ENCODE results near the gene COL4A1.

Gene COL4A1

GRCh38 chr13:110129076-110129475 lies 177.9 kb downstream of the COL4A1 start:
- H3K9ac ChIP-seq (ENCODE audit: low read length) = no peak overlapping the region
- H3K36me3 ChIP-seq (ENCODE audit: control insufficient read depth, insufficient read depth, low read length) = no peaks in the 10 kb centered on the region
- no peak overlapping the region for H3K4ac ChIP-seq (ENCODE audit: low read depth, low read length)
- no peak for DNase-seq
- no peak overlapping the region for H2BK120ac ChIP-seq (ENCODE audit: low read depth, low read length)
- no peak overlapping the region for H4K5ac ChIP-seq (ENCODE audit: low read length)
- no peaks in the 10 kb centered on the region for H3K79me1 ChIP-seq (ENCODE audit: low read length)
- no peak overlapping the region for H2AK5ac ChIP-seq (ENCODE audit: low read length)
- no peak overlapping the region for H4K8ac ChIP-seq (ENCODE audit: low read depth, low read length)
- no CpG with 5 or more reads among the region's 17 CpGs for WGBS (ENCODE audit: extremely low coverage, insufficient coverage, low lambda C conversion rate)
- no peak overlapping the region for H2BK5ac ChIP-seq (ENCODE audit: low read length)
- H3K4me1 ChIP-seq (ENCODE audit: control insufficient read depth, low read depth, low read length) = no peaks in the 10 kb centered on the region
- H3K56ac ChIP-seq (ENCODE audit: low read length) = no peak overlapping the region
- H3K79me2 ChIP-seq (ENCODE audit: control insufficient read depth, insufficient read depth, low read length) = no peaks in the 10 kb centered on the region
- no peak overlapping the region for H3K4me3 ChIP-seq (ENCODE audit: low read length)
- no peak overlapping the region for H3K27ac ChIP-seq (ENCODE audit: low read depth, low read length)
- no peaks in the 10 kb centered on the region for H3K27me3 ChIP-seq (ENCODE audit: insufficient read depth, low read length, poor library complexity)
- H3K23ac ChIP-seq (ENCODE audit: low read length) = no peak overlapping the region
- H2BK15ac ChIP-seq (replicated peaks; ENCODE audit: low read depth) = no peak overlapping the region
- no peak overlapping the region for H3K4me2 ChIP-seq (ENCODE audit: low read length)
- H3K18ac ChIP-seq (ENCODE audit: low read length) = no peak overlapping the region

GRCh38 chr13:110128546-110128945 lies 178.4 kb downstream of the COL4A1 start:
- no peak overlapping the region for H4K8ac ChIP-seq (ENCODE audit: low read depth, low read length)
- H2BK5ac ChIP-seq (ENCODE audit: low read length) = no peak overlapping the region
- H3K18ac ChIP-seq (ENCODE audit: low read length) = no peak overlapping the region
- H2BK120ac ChIP-seq (ENCODE audit: low read depth, low read length) = no peak overlapping the region
- DNase-seq = no peak
- H3K4me1 ChIP-seq (ENCODE audit: control insufficient read depth, low read depth, low read length) = no peaks in the 10 kb centered on the region
- no peaks in the 10 kb centered on the region for H3K79me1 ChIP-seq (ENCODE audit: low read length)
- no peak overlapping the region for H3K56ac ChIP-seq (ENCODE audit: low read length)
- H2BK15ac ChIP-seq (replicated peaks; ENCODE audit: low read depth) = no peak overlapping the region
- no peak overlapping the region for H3K4me2 ChIP-seq (ENCODE audit: low read length)
- no peak overlapping the region for H3K4me3 ChIP-seq (ENCODE audit: low read length)
- H3K23ac ChIP-seq (ENCODE audit: low read length) = no peak overlapping the region
- H4K5ac ChIP-seq (ENCODE audit: low read length) = no peak overlapping the region
- H3K36me3 ChIP-seq (ENCODE audit: control insufficient read depth, insufficient read depth, low read length) = no peaks in the 10 kb centered on the region
- H3K79me2 ChIP-seq (ENCODE audit: control insufficient read depth, insufficient read depth, low read length) = no peaks in the 10 kb centered on the region
- H2AK5ac ChIP-seq (ENCODE audit: low read length) = no peak overlapping the region
- H3K9ac ChIP-seq (ENCODE audit: low read length) = no peak overlapping the region
- H3K27ac ChIP-seq (ENCODE audit: low read depth, low read length) = no peak overlapping the region
- no CpG with 5 or more reads among the region's 8 CpGs for WGBS (ENCODE audit: extremely low coverage, insufficient coverage, low lambda C conversion rate)
- no peak overlapping the region for H3K4ac ChIP-seq (ENCODE audit: low read depth, low read length)
- no peaks in the 10 kb centered on the region for H3K27me3 ChIP-seq (ENCODE audit: insufficient read depth, low read length, poor library complexity)

- no peaks in the 10 kb centered on the region for H3K4me1 ChIP-seq (ENCODE audit: control insufficient read depth, low read depth, low read length)
- H3K4me2 ChIP-seq (ENCODE audit: low read length) = no peak overlapping the region
- H4K5ac ChIP-seq (ENCODE audit: low read length) = no peak overlapping the region
- H2BK5ac ChIP-seq (ENCODE audit: low read length) = no peak overlapping the region
- no peak for DNase-seq
- H2BK15ac ChIP-seq (replicated peaks; ENCODE audit: low read depth) = no peak overlapping the region
- no peak overlapping the region for H4K8ac ChIP-seq (ENCODE audit: low read depth, low read length)
- H3K4ac ChIP-seq (ENCODE audit: low read depth, low read length) = no peak overlapping the region
- no peak overlapping the region for H3K56ac ChIP-seq (ENCODE audit: low read length)
- H3K9ac ChIP-seq (ENCODE audit: low read length) = no peak overlapping the region
- WGBS (ENCODE audit: extremely low coverage, insufficient coverage, low lambda C conversion rate) = no CpG with 5 or more reads among the region's 6 CpGs
- no peaks in the 10 kb centered on the region for H3K79me2 ChIP-seq (ENCODE audit: control insufficient read depth, insufficient read depth, low read length)
- H3K18ac ChIP-seq (ENCODE audit: low read length) = no peak overlapping the region
- H3K27me3 ChIP-seq (ENCODE audit: insufficient read depth, low read length, poor library complexity) = no peaks in the 10 kb centered on the region
- no peak overlapping the region for H2AK5ac ChIP-seq (ENCODE audit: low read length)
- H3K79me1 ChIP-seq (ENCODE audit: low read length) = no peaks in the 10 kb centered on the region
- H3K36me3 ChIP-seq (ENCODE audit: control insufficient read depth, insufficient read depth, low read length) = no peaks in the 10 kb centered on the region
- H3K27ac ChIP-seq (ENCODE audit: low read depth, low read length) = no peak overlapping the region
- no peak overlapping the region for H2BK120ac ChIP-seq (ENCODE audit: low read depth, low read length)
- no peak overlapping the region for H3K23ac ChIP-seq (ENCODE audit: low read length)
- no peak overlapping the region for H3K4me3 ChIP-seq (ENCODE audit: low read length)
Observed at GRCh38 chr13:110127986-110128511, 178.9 kb downstream of the COL4A1 start.

- no peak overlapping the region for H2BK5ac ChIP-seq (ENCODE audit: low read length)
- no peak overlapping the region for H2BK15ac ChIP-seq (replicated peaks; ENCODE audit: low read depth)
- no peaks in the 10 kb centered on the region for H3K27me3 ChIP-seq (ENCODE audit: insufficient read depth, low read length, poor library complexity)
- no peaks in the 10 kb centered on the region for H3K4me1 ChIP-seq (ENCODE audit: control insufficient read depth, low read depth, low read length)
- no peaks in the 10 kb centered on the region for H3K79me1 ChIP-seq (ENCODE audit: low read length)
- no peak overlapping the region for H2BK120ac ChIP-seq (ENCODE audit: low read depth, low read length)
- H3K27ac ChIP-seq (ENCODE audit: low read depth, low read length) = peak overlapping the region; percentile 18
- H3K4ac ChIP-seq (ENCODE audit: low read depth, low read length) = no peak overlapping the region
- no peak overlapping the region for H3K18ac ChIP-seq (ENCODE audit: low read length)
- no peaks in the 10 kb centered on the region for H3K79me2 ChIP-seq (ENCODE audit: control insufficient read depth, insufficient read depth, low read length)
- peak overlapping the region; percentile 8 for H3K56ac ChIP-seq (ENCODE audit: low read length)
- no CpG with 5 or more reads among the region's 12 CpGs for WGBS (ENCODE audit: extremely low coverage, insufficient coverage, low lambda C conversion rate)
- no peak overlapping the region for H2AK5ac ChIP-seq (ENCODE audit: low read length)
- H3K36me3 ChIP-seq (ENCODE audit: control insufficient read depth, insufficient read depth, low read length) = no peaks in the 10 kb centered on the region
- no peak overlapping the region for H3K23ac ChIP-seq (ENCODE audit: low read length)
- no peak overlapping the region for H4K5ac ChIP-seq (ENCODE audit: low read length)
- no peak overlapping the region for H3K4me2 ChIP-seq (ENCODE audit: low read length)
- no peak overlapping the region for H3K9ac ChIP-seq (ENCODE audit: low read length)
- H4K8ac ChIP-seq (ENCODE audit: low read depth, low read length) = no peak overlapping the region
- DNase-seq = peak; percentile 85
- H3K4me3 ChIP-seq (ENCODE audit: low read length) = no peak overlapping the region
Observed at GRCh38 chr13:110126391-110126961, 180.5 kb downstream of the COL4A1 start.

- H4K8ac ChIP-seq (ENCODE audit: low read depth, low read length) = no peak overlapping the region
- H3K18ac ChIP-seq (ENCODE audit: low read length) = peak overlapping the region; percentile 41
- H3K9ac ChIP-seq (ENCODE audit: low read length) = no peak overlapping the region
- no peak for DNase-seq
- no CpG with 5 or more reads among the region's 10 CpGs for WGBS (ENCODE audit: extremely low coverage, insufficient coverage, low lambda C conversion rate)
- H3K27ac ChIP-seq (ENCODE audit: low read depth, low read length) = peak overlapping the region; percentile 18
- no peaks in the 10 kb centered on the region for H3K79me2 ChIP-seq (ENCODE audit: control insufficient read depth, insufficient read depth, low read length)
- H3K4ac ChIP-seq (ENCODE audit: low read depth, low read length) = no peak overlapping the region
- no peak overlapping the region for H2AK5ac ChIP-seq (ENCODE audit: low read length)
- H3K23ac ChIP-seq (ENCODE audit: low read length) = peak overlapping the region; percentile 90
- H4K5ac ChIP-seq (ENCODE audit: low read length) = no peak overlapping the region
- H2BK120ac ChIP-seq (ENCODE audit: low read depth, low read length) = no peak overlapping the region
- H3K4me1 ChIP-seq (ENCODE audit: control insufficient read depth, low read depth, low read length) = no peaks in the 10 kb centered on the region
- H2BK5ac ChIP-seq (ENCODE audit: low read length) = no peak overlapping the region
- no peaks in the 10 kb centered on the region for H3K36me3 ChIP-seq (ENCODE audit: control insufficient read depth, insufficient read depth, low read length)
- H2BK15ac ChIP-seq (replicated peaks; ENCODE audit: low read depth) = no peak overlapping the region
- no peaks in the 10 kb centered on the region for H3K27me3 ChIP-seq (ENCODE audit: insufficient read depth, low read length, poor library complexity)
- no peak overlapping the region for H3K4me2 ChIP-seq (ENCODE audit: low read length)
- H3K56ac ChIP-seq (ENCODE audit: low read length) = no peak overlapping the region
- no peak overlapping the region for H3K4me3 ChIP-seq (ENCODE audit: low read length)
- no peaks in the 10 kb centered on the region for H3K79me1 ChIP-seq (ENCODE audit: low read length)
Observed at GRCh38 chr13:110125613-110126272, 181.2 kb downstream of the COL4A1 start.
